PC-3 (cell line): ENCODE measurements around the gene DPY19L3.

Source experiments
- EZH2phosphoT487 ChIP-seq: fragments of 300-600 bp; sonication (generic); IDR thresholded peaks from 2 replicates; pipeline ENCODE4 v1.6.1; 2018; ENCODE audit warnings: mild to moderate bottlenecking, antibody characterized with exemption, low read length, borderline replicate concordance
- TF ChIP-seq, protein P1 (sequence below): fragments of 300-600 bp; sonication (generic); conservative IDR thresholded peaks from 2 replicates; pipeline ENCODE4 v1.5.1; 2017; ENCODE audit warnings: antibody characterized with exemption, low read depth, mild to moderate bottlenecking, low read length

DNA sequence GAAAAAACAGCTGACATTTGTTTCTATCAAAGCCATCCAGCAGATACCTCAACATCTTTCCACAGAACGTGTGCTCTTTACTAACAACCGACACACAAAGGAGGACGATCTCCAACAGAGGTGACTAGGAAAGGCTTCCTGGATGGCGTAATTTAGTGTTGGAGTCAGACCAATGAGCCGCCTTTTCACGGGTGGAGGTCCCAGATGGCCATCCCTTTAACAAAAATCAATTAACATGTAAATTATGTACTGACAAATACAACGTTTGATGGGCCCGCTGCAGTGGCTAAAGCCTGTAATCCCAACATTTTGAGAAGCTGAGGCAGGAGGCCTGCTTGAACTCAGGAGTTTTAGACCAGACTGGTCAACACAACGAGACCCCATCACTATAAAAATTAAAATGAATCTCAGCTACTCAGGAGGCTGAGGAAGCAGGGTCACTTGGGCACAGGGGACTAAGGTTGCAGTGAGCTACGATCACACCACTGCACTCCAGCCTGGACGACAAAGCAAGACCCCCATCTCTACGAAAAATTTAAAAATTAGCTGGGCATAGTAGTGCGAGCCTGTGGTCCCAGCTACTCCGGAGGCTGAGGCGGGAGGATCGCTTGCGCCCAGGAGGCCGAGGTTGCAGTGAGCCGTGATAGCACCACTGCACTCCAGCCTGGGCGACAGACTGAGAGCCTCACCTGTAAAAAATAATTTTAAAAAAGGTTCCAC, 1.2 kb upstream of the DPY19L3 start:
- TF ChIP-seq EZH2phosphoT487, result no peak
- TF ChIP-seq, protein P1, sequence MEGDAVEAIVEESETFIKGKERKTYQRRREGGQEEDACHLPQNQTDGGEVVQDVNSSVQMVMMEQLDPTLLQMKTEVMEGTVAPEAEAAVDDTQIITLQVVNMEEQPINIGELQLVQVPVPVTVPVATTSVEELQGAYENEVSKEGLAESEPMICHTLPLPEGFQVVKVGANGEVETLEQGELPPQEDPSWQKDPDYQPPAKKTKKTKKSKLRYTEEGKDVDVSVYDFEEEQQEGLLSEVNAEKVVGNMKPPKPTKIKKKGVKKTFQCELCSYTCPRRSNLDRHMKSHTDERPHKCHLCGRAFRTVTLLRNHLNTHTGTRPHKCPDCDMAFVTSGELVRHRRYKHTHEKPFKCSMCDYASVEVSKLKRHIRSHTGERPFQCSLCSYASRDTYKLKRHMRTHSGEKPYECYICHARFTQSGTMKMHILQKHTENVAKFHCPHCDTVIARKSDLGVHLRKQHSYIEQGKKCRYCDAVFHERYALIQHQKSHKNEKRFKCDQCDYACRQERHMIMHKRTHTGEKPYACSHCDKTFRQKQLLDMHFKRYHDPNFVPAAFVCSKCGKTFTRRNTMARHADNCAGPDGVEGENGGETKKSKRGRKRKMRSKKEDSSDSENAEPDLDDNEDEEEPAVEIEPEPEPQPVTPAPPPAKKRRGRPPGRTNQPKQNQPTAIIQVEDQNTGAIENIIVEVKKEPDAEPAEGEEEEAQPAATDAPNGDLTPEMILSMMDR, result no peak
